ENCODE results near the gene GAMT. TPM values are rescaled to one million over a fixed set of nuclear protein-coding genes. Genes with fewer than 3 reads are reported as not detected.

Gene GAMT
- total RNA-seq, 2 experiments from 2014 or later: 21.0 to 21.1 TPM

GRCh38 chr19:1373042-1373533 is 28.3 kb downstream of the GAMT start:
- peaks cover 14% of the 10 kb centered on the region for H3K36me3 Mint-ChIP-seq
- DNase-seq: no peak
- H3K9me3 Mint-ChIP-seq: no peaks in the 10 kb centered on the region
- H3K27me3 Mint-ChIP-seq: no peaks in the 10 kb centered on the region
- intact Hi-C loops (cut with micrococcal nuclease): no loop called here
- ChIA-PET POLR2A (no interaction called here), CTCF (interaction anchor here (0.9 to 3.7 kb wide), 4 partner anchors 10 to 129 kb away, joined by 3 to 22 read pairs (median 8); partner anchors contain the start of gene NDUFS7)
- no peak overlapping the region for H3K4me3 Mint-ChIP-seq
- no peak overlapping the region for H3K27ac Mint-ChIP-seq
- no peaks in the 10 kb centered on the region for H3K4me1 Mint-ChIP-seq (ENCODE audit: low read depth)

- H3K4me3 Mint-ChIP-seq: no peak overlapping the region
- H3K27ac Mint-ChIP-seq: no peak overlapping the region
- H3K4me1 Mint-ChIP-seq (ENCODE audit: low read depth): no peaks in the 10 kb centered on the region
- H3K36me3 Mint-ChIP-seq: peaks cover 21% of the 10 kb centered on the region
- no peak for DNase-seq
- intact Hi-C loops (cut with micrococcal nuclease): no loop called here
- CTCF ChIA-PET: interaction anchor here (1.2 to 3.7 kb wide), 2 partner anchors 91 to 175 kb away, joined by 3 to 22 read pairs; no protein-coding TSS in a partner anchor
- no peaks in the 10 kb centered on the region for H3K27me3 Mint-ChIP-seq
- no peaks in the 10 kb centered on the region for H3K9me3 Mint-ChIP-seq
- POLR2A ChIA-PET: no interaction called here
Observed at GRCh38 chr19:1370579-1371361, 30.6 kb downstream of the GAMT start.

- H3K4me1 Mint-ChIP-seq (ENCODE audit: low read depth): peaks cover 2% of the 10 kb centered on the region
- no peaks in the 10 kb centered on the region for H3K9me3 Mint-ChIP-seq
- DNase-seq: no peak
- ChIA-PET CTCF (interaction anchor here (0.6 kb wide), 1 partner anchor 398 kb away, joined by 3 read pairs; no protein-coding TSS in a partner anchor), POLR2A (no interaction called here)
- no peak overlapping the region for H3K27ac Mint-ChIP-seq
- no peak overlapping the region for H3K4me3 Mint-ChIP-seq
- intact Hi-C loops (cut with micrococcal nuclease): no loop called here
- no peaks in the 10 kb centered on the region for H3K27me3 Mint-ChIP-seq
- peaks cover 26% of the 10 kb centered on the region for H3K36me3 Mint-ChIP-seq
Observed at GRCh38 chr19:1369214-1369805, 32.0 kb downstream of the GAMT start.

DNA sequence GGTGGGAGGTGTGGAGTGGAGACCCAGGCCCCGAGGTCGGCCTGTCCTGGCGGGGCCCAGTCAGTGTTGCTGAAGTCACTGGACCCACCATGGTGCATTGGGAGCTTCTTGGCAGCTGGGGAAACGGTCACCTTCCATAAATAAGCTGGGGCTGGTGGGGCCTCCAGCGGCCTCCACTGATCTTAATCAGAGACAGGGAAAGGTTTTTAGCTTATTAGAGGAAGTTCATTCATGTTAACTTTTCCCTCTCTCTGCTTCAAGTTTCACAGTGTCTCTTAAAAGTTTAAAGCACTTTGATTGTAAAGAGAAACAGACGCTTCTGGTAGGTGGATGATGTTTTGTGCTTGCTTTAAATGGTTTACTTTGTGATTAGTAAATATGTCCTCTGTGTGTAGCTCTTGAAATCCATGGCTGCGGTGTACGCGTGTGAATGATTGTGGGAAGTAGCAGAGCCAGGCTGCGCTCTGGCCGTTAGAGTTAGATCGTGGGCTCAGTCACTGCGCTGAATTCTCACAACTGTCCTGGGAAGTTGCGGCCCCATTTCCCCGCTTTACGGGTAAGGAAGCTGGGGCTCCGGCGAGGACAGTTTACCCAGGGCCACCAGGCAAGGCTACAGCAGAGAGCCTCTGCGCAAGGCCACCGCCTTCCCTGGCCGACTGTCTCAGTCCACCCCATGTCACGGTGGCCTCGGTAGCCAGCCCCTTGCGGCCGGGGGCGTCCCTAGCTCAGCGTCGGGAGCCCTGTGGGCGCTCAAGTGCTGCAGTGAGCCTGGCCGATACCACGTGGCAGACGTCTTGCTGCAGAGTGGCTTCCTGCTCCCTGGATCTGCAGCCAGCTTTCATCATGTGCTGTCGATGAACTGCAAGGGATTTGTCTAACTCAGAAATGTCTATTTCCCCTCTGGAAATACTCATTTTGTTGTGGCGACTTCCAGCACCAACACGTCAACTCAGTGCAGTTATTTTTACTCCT is 34.2 kb downstream of the GAMT start:
- POLR2A ChIA-PET: no interaction called here
- no peak for DNase-seq
- no peaks in the 10 kb centered on the region for H3K9me3 Mint-ChIP-seq

GRCh38 chr19:1366296-1366695 is 35.0 kb downstream of the GAMT start:
- POLR2A ChIA-PET: no interaction called here
- no peaks in the 10 kb centered on the region for H3K27me3 Mint-ChIP-seq
- H3K27ac Mint-ChIP-seq: no peak overlapping the region
- intact Hi-C loops (cut with micrococcal nuclease): no loop called here
- H3K36me3 Mint-ChIP-seq: peaks cover 33% of the 10 kb centered on the region
- no peak overlapping the region for H3K4me3 Mint-ChIP-seq
- CTCF ChIA-PET: no interaction called here
- no peaks in the 10 kb centered on the region for H3K9me3 Mint-ChIP-seq
- DNase-seq: no peak
- H3K4me1 Mint-ChIP-seq (ENCODE audit: low read depth): peaks cover 21% of the 10 kb centered on the region

More for the DNA sequence above, 34.2 kb downstream of the GAMT start:
- Mint-ChIP-seq H3K4me1 (ENCODE audit: low read depth) (peaks cover 18% of the 10 kb centered on the region), H3K36me3 (peaks cover 28% of the 10 kb centered on the region), H3K4me3 (no peak overlapping the region), H3K27me3 (no peaks in the 10 kb centered on the region), H3K27ac (no peak overlapping the region)
- intact Hi-C loops (cut with micrococcal nuclease): no loop called here
- CTCF ChIA-PET: no interaction called here

DNA sequence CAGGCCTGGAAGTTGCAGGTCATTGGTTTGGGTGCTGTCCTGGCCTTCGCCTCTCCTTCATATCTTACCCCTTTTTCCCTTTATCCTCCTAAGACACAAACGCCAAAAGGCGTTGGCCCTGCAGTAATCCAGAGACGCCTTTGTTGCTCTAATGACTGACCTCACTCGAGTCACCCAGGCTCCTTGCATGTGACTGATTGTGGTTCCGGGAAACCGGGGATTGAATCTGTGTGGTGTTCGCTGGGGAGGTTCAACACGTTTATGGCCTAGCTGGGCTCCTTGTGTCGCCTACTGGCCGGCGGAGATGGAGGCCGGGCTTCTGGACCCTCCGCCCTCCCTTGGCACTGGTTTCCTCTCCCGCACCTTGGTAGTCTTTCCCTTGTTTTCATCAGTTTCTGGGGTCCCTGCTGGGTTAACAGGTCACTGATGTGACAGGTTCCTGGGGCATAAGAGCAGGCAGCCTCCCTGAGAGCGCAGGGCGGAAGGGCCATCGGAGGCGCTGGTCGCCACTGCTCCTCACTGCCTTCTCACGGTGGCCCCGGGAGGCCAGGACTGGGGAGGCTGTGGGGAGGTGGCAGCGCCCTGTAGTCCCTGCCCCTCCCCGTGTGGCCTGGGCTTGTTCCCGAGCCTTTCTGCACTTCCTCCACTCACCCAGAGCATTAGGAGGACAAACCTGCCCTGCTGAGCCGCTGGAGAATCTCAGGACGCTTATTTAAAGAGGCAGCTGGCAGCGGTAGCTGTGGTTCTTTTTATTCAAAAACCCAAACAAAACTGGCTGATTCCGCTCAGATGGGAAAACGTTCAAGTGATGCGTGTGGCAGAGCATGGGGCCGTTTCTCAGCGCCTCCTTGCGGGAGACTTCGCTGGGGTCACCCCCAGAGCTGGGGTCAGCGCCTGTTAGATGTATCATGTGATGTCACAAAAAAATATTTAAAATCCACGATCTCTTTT is 35.7 kb downstream of the GAMT start:
- Mint-ChIP-seq H3K36me3 (peaks cover 39% of the 10 kb centered on the region), H3K27me3 (no peaks in the 10 kb centered on the region), H3K4me1 (ENCODE audit: low read depth) (peaks cover 21% of the 10 kb centered on the region), H3K27ac (no peak overlapping the region), H3K4me3 (no peak overlapping the region), H3K9me3 (no peaks in the 10 kb centered on the region)
- ChIA-PET CTCF (interaction anchor here (1.6 kb wide), 1 partner anchor 86 kb away, joined by 3 read pairs; no protein-coding TSS in a partner anchor), POLR2A (no interaction called here)
- DNase-seq: no peak
- intact Hi-C loops (cut with micrococcal nuclease): no loop called here

- POLR2A ChIA-PET: no interaction called here
Observed at GRCh38 chr19:1364070-1364704, 37.2 kb downstream of the GAMT start.

GRCh38 chr19:1363599-1363998 is 37.7 kb downstream of the GAMT start:
- H3K4me3 Mint-ChIP-seq: no peak overlapping the region
- H3K4me1 Mint-ChIP-seq (ENCODE audit: low read depth): peaks cover 21% of the 10 kb centered on the region
- no peaks in the 10 kb centered on the region for H3K27me3 Mint-ChIP-seq
- intact Hi-C loops (cut with micrococcal nuclease): no loop called here
- H3K36me3 Mint-ChIP-seq: peaks cover 50% of the 10 kb centered on the region
- no peak overlapping the region for H3K27ac Mint-ChIP-seq
- ChIA-PET CTCF (no interaction called here), POLR2A (no interaction called here)
- no peaks in the 10 kb centered on the region for H3K9me3 Mint-ChIP-seq
- no peak for DNase-seq

More at GRCh38 chr19:1364070-1364704, 37.2 kb downstream of the GAMT start:
- intact Hi-C loops (cut with micrococcal nuclease): no loop called here
- no peak overlapping the region for H3K4me3 Mint-ChIP-seq
- H3K4me1 Mint-ChIP-seq (ENCODE audit: low read depth): peaks cover 21% of the 10 kb centered on the region
- H3K27ac Mint-ChIP-seq: no peak overlapping the region
- CTCF ChIA-PET: interaction anchor here (1.6 kb wide), 1 partner anchor 85 kb away, joined by 3 read pairs; no protein-coding TSS in a partner anchor
- peaks cover 46% of the 10 kb centered on the region for H3K36me3 Mint-ChIP-seq
- H3K27me3 Mint-ChIP-seq: no peaks in the 10 kb centered on the region
- H3K9me3 Mint-ChIP-seq: no peaks in the 10 kb centered on the region
- no peak for DNase-seq

DNA sequence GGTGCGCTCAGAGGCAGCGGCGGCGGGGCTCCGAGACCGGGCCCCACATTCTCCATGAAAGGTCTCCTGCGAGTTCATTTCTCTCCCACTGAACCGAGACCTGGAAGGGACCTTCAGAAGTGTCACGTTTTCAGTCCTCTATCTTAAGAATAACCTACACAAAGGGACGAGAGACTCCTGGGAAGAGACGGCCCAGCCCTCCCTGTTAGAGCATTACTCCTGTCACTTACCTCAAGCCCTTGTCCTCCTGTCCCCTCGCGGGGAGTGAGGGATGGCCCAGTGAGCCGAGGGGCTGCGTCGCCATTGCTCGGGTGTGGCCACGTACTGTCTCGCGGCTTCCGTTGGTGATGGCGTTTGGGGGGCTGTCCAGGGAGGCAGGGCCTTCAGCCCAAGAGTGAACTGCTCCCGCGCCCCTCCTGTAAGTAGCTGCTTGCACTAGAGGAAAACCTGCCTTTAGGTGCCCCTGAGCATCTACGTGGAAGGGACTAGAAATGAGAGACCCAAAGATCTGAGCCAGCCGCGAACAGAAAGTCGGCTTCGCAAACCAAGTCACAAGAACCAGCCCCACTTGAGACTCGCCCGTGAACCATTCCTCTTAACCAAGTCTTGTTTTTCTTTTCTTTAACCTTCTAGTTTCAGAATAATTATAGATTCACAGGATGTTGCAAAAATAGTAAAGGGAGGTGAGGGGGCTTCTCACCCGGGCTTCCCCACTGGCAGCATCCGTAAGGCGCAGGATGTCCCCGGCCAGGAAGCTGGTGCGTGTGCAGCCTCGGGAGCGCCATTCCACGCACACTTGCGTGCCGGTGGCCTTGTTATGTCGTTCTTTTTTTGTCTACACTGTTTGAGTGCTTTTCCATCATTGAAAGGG is 38.7 kb downstream of the GAMT start:
- Mint-ChIP-seq H3K36me3 (peaks cover 60% of the 10 kb centered on the region), H3K4me3 (no peak overlapping the region), H3K27ac (no peak overlapping the region), H3K27me3 (no peaks in the 10 kb centered on the region), H3K9me3 (no peaks in the 10 kb centered on the region), H3K4me1 (ENCODE audit: low read depth) (peaks cover 21% of the 10 kb centered on the region)
- ChIA-PET CTCF (no interaction called here), POLR2A (no interaction called here)
- no peak for DNase-seq
- intact Hi-C loops (cut with micrococcal nuclease): no loop called here

DNA sequence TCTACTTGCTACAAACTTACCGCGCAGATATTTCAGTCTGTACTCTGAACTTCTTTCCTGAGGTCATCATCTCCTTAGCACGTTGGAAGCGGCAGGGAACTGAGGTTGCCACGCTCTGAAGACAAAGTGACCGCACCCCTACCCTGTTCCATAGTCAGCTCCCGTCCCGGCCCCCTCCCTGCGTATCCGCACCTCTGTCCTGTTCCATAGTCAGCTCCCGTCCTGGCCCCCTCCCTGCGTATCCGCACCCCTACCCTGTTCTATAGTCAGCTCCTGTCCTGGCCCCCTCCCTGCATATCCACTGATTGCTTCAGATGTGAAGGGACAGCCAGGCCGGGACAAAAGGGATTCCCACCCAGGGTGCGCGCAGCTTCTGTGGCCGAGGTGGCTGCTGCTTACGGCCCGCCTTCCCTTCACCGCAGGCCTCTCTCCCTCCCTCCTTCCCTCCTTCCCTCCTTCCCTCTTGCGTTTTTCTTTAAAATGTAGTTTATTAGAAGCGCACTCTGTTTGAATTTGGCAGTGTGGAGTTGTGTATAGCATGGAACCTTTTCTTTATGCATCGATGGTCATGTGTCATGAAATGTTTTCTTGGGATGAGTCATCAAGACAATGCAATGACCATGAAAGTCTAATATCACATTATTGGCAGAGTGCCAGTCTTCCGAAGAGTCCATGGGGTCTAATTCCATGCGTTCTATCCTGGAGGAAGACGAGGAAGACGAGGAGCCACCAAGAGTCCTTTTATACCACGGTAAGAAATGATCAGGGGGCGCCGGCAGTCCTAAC is 39.5 kb downstream of the GAMT start:
- intact Hi-C loops (cut with micrococcal nuclease): no loop called here
- H3K36me3 Mint-ChIP-seq: peaks cover 65% of the 10 kb centered on the region
- DNase-seq: no peak
- H3K27me3 Mint-ChIP-seq: no peaks in the 10 kb centered on the region
- ChIA-PET CTCF (no interaction called here), POLR2A (no interaction called here)
- H3K4me3 Mint-ChIP-seq: no peak overlapping the region
- no peaks in the 10 kb centered on the region for H3K9me3 Mint-ChIP-seq
- no peak overlapping the region for H3K27ac Mint-ChIP-seq
- H3K4me1 Mint-ChIP-seq (ENCODE audit: low read depth): peaks cover 24% of the 10 kb centered on the region
